GM19043 (cell line): ENCODE results near the gene ZBTB12.
"Not testable (repeated sequence)": the region's sequence is repeated elsewhere in the genome, so short reads cannot be mapped to it uniquely, and the experiment has no call there.

Experiments
- ATAC-seq: cut with Tn5 transposase; IDR thresholded peaks from one replicate; pipeline ENCODE4 v1.9.1; 2021; ENCODE audit warnings: low read depth; ENCODE audit not compliant: unreplicated experiment

ZBTB12 gene, protein sequence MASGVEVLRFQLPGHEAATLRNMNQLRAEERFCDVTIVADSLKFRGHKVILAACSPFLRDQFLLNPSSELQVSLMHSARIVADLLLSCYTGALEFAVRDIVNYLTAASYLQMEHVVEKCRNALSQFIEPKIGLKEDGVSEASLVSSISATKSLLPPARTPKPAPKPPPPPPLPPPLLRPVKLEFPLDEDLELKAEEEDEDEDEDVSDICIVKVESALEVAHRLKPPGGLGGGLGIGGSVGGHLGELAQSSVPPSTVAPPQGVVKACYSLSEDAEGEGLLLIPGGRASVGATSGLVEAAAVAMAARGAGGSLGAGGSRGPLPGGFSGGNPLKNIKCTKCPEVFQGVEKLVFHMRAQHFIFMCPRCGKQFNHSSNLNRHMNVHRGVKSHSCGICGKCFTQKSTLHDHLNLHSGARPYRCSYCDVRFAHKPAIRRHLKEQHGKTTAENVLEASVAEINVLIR

DNA sequence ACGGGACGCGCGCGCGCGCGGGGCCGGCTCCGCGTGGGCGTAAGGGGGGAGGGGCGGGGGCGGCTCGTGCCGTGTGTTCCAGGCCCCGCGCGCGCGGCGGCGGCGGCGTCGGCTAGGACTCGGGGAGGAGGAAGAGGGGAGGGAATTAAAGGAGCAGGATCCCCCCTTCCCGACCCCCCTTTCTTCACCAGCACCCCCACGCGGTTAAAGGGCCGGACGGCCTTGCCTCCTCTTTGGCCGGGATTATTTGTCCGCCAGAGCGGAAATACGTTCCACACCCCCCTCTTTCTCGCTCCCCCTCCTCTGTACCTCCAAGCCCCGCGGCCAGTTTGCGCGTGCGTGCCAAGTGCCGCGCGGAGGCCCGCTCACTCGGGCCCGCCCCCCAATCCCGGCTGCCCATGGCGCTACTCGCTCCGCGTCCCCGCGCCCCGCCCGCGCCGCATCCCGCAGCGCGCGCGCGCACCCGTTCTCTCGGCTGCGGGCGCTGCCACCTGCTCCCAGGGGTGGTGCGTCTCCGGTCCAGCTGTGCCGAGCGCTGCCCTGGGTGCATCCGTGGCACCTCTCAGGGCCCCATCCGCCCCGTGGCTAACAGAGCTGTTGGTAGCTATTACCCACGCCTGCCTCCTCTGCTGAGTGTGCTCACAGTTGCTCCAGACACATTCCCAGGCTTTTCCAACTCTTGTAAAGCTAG, at the start of gene ZBTB12:
ZBTB12 (minus strand) TSS at position 134 of the 691 bp plus-strand sequence. CDS start 781 bp downstream, outside the sequence.
- peak; percentile 36 for ATAC-seq

GRCh38 chr6:31949926-31950548, 48.2 kb upstream of the ZBTB12 start:
- ATAC-seq: no peak

DNA sequence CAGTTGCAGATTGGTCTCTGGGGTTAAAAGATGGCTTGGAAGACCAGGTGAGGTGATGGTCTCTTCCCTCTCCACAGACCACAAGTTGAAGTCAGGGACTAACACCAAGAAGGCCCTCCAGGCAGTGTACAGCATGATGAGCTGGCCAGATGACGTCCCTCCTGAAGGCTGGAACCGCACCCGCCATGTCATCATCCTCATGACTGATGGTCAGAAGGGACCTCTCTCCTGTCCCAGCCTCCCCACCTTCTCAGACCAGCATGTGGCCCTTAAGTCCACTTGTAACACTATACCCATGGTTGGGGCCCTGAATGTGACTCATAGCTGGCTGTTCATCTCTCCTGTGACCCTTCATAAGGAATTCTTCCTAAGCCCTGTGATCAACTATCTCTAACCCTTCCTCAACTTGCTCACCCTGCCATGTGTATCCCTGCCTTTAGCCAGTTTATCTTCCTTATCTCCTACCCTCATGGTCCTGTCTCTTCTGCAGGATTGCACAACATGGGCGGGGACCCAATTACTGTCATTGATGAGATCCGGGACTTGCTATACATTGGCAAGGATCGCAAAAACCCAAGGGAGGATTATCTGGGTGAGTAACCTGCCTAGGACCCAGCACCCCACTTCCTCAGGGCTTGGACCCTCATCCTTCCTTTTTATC, 47.0 kb upstream of the ZBTB12 start:
- ATAC-seq: no peak

DNA sequence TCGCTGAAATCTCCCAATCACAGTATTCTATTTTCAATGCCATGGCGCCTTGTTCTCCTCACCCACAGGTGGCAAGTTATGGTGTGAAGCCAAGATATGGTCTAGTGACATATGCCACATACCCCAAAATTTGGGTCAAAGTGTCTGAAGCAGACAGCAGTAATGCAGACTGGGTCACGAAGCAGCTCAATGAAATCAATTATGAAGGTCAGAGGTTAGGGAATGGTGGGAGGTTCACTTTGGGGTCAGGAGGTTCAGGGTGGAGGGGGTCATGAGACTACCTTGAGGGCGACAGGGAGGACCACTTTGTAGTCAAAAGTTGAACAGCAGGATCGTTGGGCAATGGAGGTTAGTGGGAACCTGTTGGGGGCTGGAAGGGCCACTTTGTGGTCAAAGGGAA, 46.4 kb upstream of the ZBTB12 start:
- ATAC-seq: no peak

- ATAC-seq: no peak
Observed at GRCh38 chr6:31947864-31948263, 46.0 kb upstream of the ZBTB12 start.

DNA sequence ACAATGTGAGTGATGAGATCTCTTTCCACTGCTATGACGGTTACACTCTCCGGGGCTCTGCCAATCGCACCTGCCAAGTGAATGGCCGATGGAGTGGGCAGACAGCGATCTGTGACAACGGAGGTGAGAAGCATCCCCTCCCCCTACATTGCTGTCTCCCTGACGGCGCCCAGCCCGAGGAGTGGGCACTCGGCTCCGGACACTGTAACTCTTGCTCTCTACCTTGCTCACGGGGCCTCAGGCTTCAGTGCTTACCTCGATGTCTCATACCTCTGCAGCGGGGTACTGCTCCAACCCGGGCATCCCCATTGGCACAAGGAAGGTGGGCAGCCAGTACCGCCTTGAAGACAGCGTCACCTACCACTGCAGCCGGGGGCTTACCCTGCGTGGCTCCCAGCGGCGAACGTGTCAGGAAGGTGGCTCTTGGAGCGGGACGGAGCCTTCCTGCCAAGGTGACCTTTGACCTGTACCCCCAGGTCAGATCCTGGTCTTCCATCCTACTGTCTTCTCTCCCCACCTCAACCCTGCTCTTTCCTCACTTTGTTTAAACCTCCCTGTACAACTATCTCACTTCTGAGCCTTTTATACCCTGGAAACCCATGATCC, 45.3 kb upstream of the ZBTB12 start:
- no peak for ATAC-seq

- no peak for ATAC-seq
Observed at GRCh38 chr6:31946370-31946885, 44.5 kb upstream of the ZBTB12 start.

DNA sequence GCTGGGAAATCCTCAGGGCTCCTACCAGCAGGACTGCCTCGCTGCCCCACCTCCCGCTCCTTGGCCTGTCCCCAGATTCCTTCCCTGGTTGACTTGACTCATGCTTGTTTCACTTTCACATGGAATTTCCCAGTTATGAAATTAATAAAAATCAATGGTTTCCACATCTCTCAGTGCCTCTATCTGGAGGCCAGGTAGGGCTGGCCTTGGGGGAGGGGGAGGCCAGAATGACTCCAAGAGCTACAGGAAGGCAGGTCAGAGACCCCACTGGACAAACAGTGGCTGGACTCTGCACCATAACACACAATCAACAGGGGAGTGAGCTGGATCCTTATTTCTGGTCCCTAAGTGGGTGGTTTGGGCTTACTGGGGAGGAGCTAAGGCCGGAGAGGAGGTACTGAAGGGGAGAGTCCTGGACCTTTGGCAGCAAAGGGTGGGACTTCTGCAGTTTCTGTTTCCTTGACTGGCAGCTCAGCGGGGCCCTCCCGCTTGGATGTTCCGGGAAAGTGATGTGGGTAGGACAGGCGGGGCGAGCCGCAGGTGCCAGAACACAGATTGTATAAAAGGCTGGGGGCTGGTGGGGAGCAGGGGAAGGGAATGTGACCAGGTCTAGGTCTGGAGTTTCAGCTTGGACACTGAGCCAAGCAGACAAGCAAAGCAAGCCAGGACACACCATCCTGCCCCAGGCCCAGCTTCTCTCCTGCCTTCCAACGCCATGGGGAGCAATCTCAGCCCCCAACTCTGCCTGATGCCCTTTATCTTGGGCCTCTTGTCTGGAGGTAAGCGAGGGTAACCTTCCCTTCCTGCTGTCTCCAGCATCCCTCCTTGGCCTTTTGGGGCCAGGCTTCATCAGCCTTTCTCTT, 43.9 kb upstream of the ZBTB12 start, which contains the start of gene CFB:
CFB (plus strand) TSS at position 589 of the 863 bp plus-strand sequence; CDS start at position 716, 127 bp downstream.
- no peak for ATAC-seq

DNA sequence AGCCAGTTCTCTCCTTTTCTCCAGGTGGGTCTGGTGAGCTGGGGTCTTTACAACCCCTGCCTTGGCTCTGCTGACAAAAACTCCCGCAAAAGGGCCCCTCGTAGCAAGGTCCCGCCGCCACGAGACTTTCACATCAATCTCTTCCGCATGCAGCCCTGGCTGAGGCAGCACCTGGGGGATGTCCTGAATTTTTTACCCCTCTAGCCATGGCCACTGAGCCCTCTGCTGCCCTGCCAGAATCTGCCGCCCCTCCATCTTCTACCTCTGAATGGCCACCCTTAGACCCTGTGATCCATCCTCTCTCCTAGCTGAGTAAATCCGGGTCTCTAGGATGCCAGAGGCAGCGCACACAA, 43.2 kb upstream of the ZBTB12 start:
- ATAC-seq: no peak

DNA sequence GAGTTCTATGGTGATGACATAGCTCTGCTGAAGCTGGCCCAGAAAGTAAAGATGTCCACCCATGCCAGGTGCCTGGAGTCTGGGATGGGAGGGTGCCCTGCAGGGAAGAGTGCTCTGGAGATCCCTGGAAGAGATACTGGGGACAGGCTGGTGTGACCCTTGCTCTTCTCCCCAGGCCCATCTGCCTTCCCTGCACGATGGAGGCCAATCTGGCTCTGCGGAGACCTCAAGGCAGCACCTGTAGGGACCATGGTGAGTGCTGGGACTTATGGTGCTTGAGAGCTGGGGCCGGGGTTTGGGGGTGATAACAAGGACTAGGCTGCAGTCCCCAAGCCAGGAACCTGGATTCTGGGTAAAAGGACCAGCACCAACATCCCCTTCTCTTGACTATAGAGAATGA, 41.9 kb upstream of the ZBTB12 start:
- ATAC-seq: no peak

- ATAC-seq: no peak
Observed at GRCh38 chr6:31940256-31940664, 38.4 kb upstream of the ZBTB12 start.

- no peak for ATAC-seq
Observed at GRCh38 chr6:31935823-31936222, 33.9 kb upstream of the ZBTB12 start.

DNA sequence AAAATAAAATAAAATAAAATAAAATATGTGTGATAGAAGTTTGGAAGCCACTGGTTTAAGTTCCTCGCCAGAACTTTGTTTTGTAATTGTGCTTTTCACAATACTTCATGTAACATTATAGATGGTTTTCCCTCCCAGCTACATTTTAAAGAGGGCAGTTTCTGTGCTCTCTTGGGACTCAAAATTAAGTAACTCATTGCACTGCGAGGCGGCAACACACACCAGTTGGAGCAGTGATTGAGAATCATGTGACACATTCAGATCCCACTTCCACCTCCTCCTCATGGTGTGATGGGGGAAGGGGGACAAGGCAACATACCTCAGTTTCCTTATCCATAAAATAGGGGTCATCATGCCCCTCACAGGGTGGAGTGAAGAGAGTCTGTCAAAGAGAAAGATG, 33.1 kb upstream of the ZBTB12 start:
- ATAC-seq: no peak

DNA sequence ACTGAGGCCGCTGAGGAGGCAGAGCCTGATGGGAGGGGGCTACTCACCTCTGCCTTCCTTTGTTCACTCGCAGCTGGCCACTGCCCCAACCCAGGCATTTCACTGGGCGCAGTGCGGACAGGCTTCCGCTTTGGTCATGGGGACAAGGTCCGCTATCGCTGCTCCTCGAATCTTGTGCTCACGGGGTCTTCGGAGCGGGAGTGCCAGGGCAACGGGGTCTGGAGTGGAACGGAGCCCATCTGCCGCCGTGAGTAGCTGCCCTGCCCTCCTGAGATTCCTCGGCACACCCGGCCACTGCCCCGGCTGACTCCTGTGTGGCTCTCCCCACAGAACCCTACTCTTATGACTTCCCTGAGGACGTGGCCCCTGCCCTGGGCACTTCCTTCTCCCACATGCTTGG, 31.7 kb upstream of the ZBTB12 start:
- ATAC-seq: no peak

GRCh38 chr6:31932137-31932536, 30.3 kb upstream of the ZBTB12 start:
- ATAC-seq: not testable (repeated sequence)

GRCh38 chr6:31930962-31931361, 29.1 kb upstream of the ZBTB12 start:
- ATAC-seq: no peak

- no peak for ATAC-seq
Observed at GRCh38 chr6:31928672-31928939, 26.7 kb upstream of the ZBTB12 start.

DNA sequence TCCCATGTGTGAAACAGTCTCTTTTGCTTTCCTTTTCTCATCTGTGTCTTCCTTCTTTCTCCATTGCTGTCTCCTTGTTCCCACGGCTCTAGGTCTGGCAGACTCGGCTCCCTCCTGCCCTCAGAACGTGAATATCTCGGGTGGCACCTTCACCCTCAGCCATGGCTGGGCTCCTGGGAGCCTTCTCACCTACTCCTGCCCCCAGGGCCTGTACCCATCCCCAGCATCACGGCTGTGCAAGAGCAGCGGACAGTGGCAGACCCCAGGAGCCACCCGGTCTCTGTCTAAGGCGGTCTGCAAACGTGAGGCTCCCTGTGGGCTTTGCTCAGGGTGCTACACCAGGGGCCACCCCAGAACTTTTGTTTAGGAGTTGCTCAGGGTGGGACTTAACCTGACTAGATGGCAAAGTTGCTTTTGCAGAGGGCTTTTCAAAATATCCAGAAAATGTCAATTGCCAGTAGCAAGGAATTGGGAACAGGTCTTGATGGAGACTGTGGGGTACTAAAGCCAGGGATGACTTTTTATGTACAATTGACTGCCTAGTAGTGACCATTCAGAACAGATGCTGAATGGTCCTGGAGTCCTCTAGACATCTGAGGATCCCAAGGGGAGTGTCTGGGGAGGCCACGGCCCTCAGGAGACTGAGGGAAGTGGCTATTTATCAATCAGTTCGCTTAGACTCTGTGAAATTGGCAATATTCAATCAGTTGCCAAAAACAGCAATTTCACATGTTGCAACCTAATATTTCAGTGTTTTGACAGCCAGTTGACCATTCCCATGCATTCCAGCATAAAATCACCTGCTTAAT, 26.2 kb upstream of the ZBTB12 start:
- no peak for ATAC-seq
